Vagina (tissue), 2 donors: Measurements from ENCODE around the gene CCDC40.

ENCODE experiments used
- POLR2A ChIP-seq, 2 donors: fragments of 450-650 bp; IDR thresholded peaks; one replicate each; pipeline ENCODE4 v1.6.1; 2017; ENCODE audit warnings: antibody characterized with exemption in 2 of 2, mild to moderate bottlenecking in 2 of 2, moderate library complexity in 2 of 2
- POLR2AphosphoS5 ChIP-seq, 2 donors: sonication (generic); formaldehyde crosslinking; IDR thresholded peaks; one replicate each; pipeline ENCODE4 v1.9.0; 2017; ENCODE audit warnings: antibody characterized with exemption in 2 of 2, mild to moderate bottlenecking in 2 of 2, low read depth in 1 of 2; ENCODE audit not compliant: insufficient read depth in 1 of 2
- TF ChIP-seq, protein P1 (sequence below), 3 experiments: fragments of 450-650 bp in 2 of 3; fragments of 200-600 bp in 1 of 3; sonication (generic) in 1 of 3; IDR thresholded peaks; one replicate each; pipeline ENCODE4 v1.5.1; 2017 to 2019; ENCODE audit warnings: antibody characterized with exemption in 3 of 3, mild to moderate bottlenecking in 2 of 3, moderate library complexity in 2 of 3

DNA sequence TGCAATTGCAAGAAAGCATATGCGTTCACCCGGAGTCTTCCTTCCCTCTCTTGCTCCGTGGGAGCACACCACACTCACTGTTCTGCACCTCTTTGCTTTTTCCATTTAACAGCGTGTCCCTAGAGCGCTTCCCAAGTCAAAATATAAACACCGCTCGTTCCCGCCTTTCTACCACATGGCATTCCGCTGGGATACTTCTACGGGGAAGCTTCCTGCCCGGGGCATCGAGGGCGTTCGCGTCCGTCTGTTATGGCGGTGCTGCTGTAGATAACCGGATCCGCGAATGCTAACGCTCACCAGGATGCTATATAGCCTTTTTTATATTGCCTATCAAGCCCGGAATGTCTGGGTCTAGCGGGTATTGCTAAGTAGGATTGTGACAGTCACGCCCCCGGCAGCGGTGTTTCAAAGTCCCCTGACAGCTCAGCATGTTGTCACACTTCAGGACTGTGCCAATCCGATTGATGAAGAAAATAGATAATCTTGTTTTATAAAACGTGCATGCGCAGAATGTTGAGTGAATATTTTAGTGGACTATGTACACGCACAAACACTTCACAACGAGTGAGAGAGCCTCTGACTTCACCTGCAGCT, 31.0 kb downstream of the CCDC40 start:
- TF ChIP-seq POLR2A (IDR thresholded peaks at IDR 0.05), result no peak
- TF ChIP-seq, protein P1, sequence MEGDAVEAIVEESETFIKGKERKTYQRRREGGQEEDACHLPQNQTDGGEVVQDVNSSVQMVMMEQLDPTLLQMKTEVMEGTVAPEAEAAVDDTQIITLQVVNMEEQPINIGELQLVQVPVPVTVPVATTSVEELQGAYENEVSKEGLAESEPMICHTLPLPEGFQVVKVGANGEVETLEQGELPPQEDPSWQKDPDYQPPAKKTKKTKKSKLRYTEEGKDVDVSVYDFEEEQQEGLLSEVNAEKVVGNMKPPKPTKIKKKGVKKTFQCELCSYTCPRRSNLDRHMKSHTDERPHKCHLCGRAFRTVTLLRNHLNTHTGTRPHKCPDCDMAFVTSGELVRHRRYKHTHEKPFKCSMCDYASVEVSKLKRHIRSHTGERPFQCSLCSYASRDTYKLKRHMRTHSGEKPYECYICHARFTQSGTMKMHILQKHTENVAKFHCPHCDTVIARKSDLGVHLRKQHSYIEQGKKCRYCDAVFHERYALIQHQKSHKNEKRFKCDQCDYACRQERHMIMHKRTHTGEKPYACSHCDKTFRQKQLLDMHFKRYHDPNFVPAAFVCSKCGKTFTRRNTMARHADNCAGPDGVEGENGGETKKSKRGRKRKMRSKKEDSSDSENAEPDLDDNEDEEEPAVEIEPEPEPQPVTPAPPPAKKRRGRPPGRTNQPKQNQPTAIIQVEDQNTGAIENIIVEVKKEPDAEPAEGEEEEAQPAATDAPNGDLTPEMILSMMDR (IDR thresholded peaks at IDR 0.05), result no peak
- TF ChIP-seq POLR2AphosphoS5 (IDR thresholded peaks at IDR 0.05; ENCODE audit: insufficient read depth in 1 of 2, low read depth in 1 of 2), result no peak
